Activated CD4-positive, alpha-beta T cell treated with anti-CD3 and anti-CD28 coated beads for 48 hours (primary cell): ENCODE data around the gene NPHP4.
"Not testable (repeated sequence)": the region's sequence is repeated elsewhere in the genome, so short reads cannot be mapped to it uniquely, and the experiment has no call there.

Experiments used
- DNase-seq: peaks from one replicate; pipeline ENCODE4 v3.0.0-alpha.2; 2020

Gene NPHP4

DNA sequence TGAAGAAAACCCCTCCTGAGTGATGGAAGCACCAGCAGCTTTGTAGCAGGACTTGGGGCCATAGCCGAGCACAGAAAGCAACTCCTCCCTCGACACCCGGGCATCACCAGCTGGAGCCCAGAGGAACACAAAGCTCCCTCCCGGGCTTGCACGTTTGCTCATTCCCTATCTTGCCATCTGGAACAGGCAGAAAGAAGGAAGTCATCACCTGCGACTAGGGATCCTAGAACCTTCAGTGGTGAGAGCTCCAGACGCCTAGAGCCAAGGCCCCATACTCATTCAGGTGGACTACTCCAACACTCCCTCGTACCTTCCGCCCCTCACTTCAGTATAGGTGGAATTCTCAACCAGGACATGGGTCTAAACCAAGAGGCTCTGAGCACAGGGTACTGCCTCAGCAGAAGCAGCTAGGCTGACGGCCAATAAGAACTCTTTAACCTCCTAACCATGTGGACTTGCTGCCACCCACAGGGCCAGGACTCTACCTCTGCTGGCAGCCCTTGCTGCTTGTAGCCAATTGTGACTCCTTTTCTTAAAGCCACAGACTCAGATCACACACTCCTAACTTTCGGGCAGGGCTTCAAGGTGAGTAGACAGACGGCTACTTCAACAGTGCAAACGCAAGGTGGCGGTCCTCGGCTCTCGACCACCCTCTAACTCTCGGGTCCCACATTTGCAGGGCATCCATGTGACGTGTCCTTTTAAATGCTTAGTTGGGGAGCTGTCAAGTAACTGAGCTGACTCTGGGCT, 65.4 kb downstream of the NPHP4 start:
- DNase-seq, result no peak

DNA sequence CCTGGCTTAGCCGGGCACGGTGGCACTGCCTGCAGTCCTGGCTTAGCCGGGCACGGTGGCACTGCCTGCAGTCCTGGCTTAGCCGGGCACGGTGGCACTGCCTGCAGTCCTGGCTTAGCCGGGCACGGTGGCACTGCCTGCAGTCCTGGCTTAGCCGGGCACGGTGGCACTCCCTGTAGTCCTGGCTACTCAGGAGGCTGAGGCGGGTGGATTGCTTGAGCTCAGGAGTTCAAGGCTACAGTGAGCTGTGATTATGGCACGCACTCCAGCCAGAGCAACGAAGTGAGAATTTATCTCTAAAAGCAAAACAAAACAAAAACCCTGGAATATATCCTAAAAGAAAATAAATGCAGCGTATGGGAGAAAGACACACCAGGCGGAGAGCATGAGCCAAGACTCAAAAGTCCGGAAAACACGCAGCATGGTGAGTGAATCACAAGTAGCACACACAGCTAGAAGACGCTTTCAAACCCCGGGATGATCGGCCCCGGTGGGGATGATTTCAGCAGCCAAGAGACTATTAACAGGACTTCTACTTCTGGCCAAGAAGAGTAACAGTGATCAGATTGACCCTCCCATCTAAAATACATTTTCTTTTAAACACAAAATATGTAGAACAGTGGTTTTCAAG, 69.4 kb downstream of the NPHP4 start:
- not testable (repeated sequence) for DNase-seq

DNA sequence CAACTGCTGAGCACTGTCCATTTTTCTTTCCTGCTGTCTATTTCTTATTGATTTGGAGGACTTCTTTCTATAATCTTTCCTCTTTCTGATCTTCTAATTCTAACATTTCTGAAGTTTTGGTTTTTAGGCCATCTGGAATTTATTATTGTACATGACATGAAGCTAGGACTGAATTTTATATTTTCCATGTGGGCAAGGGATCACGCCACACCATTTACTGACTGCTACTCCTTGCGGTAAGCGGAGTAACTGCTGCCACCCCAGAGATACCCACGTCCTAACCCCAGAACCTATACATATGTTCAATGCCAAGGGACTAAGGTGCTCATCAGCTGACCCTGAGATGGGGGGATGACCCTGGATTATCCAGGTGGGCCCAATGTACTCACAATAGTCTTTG, 70.6 kb downstream of the NPHP4 start:
- DNase-seq, result no peak

DNA sequence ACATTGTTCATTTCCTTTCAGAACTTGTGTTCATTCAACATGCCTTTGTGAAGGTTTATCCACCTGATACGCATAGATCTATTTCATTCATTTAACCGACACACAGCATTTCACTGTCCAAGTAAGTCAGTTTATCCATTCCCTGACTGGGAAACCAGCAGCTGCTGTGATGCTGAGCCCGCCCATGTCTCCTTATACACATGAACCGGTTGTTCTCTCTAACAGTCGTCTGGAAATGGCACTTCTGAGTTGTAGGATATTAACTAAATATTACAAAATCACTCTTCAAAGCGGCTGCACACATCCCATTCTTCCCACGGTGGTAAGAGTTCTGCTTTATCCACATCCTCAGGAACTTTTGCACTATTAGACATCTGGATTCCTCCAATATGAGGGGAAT, 71.1 kb downstream of the NPHP4 start:
- no peak for DNase-seq

DNA sequence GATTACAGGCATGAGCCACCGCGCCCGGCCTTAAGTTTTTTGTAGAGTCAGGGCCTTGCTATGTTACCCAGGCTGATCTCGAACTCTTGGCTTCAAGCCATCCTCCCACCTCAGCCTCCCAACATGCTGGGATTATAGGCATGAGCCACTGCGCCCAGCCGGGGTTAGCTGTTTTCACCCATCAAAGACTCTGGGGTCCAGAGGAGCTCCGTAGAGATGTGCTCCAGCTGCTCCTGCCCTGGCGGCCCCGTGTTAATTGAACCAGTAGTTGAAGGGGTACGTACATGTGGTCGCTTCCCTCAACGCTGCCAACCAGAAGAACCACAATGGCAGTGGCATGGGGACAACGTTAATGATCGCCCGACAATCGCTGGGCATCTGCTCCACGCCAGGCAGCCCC, 72.0 kb downstream of the NPHP4 start:
- DNase-seq, result no peak

DNA sequence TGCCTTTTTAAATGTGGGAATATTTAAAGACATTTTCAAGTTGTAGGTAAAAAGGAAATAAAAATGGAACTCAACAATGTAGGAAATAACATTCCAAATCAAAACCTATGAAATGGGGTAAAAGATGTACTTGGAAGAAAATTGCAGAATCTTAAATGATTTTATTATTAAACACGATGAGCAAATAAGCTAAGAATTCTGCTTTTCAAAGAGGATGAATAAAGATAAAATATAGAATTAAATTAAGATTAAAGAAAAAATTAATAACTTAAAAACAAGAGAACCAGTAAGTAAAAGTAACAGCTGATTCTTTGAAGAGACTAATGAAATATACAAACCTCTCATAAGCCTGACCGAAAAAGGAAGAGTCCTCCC, 74.0 kb downstream of the NPHP4 start:
- no peak for DNase-seq

DNA sequence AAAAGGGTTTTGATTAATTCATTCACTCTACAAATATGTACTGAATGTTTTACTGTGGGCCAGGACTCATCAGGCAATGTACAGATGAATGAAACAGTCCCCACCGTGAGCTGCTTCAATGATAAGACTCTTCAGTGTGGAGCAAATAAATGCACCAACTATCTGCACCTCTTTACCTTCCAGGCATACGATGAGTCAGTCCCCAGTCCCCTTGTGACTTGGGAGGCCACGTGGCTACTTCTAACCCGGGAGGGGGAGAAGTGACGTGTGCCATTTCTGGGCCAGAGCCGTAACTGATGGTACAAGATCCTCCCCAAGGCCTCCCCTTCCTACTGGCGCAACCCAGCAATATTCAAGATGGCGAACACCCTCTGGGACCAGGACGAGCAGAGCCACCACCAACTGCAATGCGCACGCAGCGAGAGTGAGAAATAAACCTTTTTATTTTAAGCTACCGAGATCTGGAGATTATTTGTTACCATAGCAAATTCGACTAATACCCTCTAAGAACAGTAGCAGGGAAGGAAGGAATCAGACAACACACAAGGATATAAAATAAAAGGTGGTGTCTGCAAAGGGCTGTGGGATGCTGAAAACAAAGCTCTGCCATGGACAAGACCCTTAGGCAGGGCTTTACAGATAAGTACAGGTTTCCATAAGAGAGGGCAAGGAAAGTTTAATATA, 74.5 kb downstream of the NPHP4 start:
- DNase-seq, result no peak

DNA sequence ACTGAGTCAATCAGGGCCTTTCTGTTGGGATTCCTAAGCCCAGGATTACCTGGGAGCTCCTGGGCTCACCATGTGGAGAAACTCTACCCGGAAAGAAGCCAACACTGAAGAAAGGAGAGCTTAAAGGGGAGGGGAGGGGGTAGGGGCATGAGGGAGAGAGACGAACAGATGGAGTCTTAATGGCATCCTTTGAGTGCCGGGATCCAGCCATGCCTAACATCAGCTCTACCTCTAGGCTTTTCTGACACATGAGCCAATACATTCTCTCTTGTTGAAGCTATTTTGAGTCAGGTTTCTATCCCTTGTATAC, 75.0 kb downstream of the NPHP4 start:
- DNase-seq, result no peak

DNA sequence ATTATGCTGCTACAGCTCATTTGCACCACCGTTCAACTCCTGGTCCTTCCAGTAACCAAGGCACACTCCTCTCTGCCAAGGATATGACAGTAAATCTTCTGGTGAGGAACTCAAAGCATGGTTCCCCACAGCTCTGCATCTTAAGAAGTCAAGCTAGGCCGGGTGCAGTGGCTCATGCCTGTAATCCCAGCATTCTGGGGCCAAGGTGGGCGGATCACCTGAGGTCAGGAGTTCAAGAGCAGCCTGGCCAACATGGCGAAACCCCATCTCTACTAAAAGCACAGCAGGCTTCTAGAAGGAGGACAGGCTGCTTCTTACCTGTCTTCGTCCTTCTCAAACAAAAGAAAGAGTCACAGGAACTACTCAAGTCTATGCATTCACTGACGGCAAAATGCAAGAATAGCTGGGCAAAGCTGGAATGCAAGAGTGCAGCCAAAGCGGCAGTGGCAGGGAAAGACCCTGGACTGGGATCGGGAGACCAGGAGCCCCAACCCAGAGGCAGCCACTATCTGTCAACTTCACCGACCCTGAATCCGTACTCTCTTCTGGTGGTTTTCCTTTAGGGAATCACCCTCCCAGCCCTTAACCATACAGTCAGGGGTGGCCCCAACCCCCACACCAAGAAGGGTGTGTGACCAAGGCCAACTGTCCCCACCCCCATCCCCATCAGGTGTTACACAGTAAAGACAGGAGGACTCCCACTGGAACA, 75.5 kb downstream of the NPHP4 start:
- DNase-seq, result no peak

DNA sequence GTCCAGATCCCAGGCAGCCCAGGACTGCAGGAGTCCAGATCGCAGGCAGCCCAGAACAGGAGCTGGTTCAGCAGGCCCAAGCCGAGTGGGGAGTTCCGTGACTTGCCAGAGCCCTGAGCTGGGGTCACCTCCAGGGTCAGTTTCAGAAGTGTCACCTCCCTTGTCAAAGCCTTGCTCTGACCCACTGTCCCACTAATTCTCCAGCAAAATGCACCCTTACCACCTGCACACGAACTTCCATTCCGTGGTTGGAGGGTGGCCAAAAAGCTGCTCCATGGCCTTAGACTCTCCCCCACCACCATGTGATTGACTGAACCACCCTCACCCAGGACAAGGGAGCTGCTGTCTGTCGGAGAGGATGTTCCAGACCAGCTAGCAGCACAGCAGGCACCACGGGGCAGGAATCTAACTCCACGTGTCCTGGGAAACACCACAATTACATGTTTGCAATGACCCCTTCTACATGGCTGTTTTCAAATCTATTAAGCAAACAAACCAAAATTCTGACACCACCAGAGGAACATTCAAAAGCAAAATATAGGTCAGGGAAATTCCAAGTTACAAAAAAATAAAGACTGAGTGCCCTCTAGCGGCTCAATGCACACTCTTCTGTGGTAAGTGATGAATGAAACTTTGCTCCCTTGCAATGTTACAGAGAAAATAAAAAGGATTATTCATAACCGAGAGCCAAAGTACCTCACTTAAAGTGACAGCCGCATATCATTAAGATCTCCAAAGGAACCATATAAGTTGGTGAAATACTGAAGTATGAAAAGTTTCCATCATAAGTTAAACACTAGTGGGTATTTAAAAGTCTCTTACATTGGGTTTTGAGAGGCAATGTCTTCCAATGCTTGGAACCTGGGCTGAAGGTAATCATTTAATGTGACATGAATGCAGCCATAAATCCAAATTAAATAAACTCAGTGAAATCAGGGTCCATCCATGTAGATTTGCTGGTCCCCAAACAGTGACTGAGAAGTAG, 76.3 kb downstream of the NPHP4 start:
- DNase-seq, result peak; percentile 48

DNA sequence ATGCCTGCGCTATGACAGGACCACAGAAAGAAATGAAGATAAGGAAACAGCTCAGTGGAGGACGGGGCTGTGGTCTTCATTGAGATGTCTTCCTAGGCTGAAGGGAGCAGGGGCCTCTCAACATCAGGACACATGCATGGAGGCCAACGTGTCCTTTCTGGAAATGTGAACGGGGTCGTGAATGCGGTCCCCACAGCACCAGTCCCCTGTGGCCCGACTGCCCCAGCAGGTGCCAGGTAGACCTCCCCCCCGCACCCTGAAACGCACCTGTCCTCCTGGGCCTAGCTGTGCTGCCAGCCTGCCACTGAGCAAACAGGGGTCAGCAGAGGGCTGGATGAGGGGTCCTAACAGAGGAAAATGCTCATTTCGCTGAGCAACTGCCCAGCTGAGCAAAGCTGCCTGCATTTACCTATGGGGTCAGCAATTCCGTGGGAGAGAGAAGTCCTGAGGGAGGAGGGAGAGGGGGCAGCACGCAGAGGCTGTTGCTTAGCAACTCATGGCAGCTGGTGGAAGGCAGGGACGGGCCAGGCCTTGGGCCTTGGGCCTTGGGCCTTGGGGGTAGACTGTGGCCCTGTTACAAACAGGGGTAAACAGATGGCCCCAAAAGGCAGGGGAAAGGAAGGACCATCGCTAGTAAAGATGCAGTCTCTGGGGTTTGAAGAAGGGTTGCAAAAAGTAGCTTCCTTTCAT, 77.4 kb downstream of the NPHP4 start:
- DNase-seq, result no peak

DNA sequence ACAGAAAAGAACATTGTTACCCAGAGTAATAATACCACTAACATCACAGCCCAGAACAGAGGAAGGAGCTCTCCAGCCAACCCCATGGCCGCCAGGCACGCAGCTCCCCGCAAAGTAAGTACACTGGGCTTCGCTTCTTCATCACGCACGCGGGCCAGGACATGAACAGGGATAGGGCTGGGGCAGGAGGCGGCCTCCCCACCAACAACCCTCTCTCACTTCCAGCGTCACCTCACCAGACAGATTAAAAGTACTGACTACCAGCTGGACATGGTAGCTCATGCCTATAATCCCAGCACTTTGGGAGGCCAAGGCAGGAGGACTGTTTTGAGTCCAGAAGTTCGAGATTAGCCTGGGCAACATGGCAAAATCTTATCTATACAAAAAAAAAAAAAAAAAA, 78.3 kb downstream of the NPHP4 start:
- no peak for DNase-seq

DNA sequence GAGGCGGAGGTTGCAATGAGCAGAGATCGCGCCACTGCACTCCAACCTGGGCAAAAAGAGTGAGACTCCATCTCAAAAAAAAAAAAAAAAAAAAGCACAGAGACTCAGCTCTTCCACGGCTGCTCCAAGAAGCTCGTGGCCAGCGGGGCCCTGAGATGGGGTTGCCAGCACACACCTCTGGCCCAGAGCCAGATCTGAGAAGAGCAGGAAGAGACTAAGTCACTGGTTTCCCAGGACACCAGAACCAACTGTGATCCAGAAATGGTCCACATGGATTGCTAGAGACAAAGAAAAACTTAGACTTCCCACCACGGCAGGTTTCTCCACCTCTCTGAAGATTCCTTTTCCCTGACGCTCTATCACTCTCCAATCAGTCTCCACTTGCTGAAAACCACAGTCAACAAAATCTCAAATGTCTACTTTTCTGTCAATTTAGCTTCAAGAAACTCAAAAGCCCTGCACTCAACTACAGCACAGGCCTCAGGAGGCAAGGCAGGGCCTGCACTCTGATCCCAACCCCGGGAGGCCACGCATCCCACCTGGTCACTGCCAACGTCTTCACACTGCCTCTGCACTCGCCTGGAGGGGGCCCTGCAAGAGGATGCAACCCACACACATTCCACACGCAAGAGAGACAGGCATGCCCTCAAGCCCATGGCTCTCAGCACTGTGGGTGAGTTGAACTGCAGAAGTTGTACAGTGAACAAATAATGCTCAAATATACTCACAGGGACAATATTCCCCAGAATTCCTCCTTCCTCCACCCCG, 79.0 kb downstream of the NPHP4 start:
- DNase-seq, result no peak

DNA sequence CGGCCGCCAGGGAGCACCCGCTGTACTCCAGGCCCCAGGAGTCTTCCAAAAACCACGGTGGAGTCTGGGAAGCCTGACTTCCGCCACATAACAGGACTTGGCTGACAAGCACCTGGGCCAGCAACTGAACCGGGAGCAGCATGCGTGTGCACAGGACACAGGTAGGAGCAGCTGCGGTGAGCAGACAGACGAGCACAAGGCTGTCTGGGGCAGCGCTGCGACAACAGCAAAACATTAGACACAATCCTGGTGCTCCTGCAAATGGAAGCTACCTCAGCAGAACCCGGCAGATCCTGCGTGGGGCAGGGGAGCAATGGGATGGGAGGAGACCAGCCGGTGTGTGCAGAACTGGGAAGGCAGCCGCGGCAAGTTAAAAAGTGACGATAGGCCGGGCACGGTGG, 80.4 kb downstream of the NPHP4 start:
- DNase-seq, result no peak

DNA sequence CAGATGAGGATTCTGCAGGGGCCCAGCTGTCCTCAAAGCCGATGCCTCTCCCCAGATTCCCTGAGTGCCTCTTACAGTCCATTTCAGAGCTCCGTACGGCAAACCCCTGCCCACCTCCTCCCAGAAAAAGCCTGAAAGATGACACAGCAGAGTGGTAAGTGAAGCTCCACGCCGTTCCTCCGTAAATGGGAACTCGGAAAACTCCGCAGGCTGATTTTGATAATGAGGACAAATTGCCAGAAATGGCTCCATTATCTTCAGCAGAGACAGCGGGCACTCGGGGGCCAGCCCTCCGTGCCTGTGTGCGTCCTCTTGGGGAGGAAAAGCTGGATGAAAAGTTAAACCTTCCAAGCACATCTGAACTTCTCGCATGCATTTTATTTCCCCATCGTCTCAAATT, 81.1 kb downstream of the NPHP4 start:
- no peak for DNase-seq

DNA sequence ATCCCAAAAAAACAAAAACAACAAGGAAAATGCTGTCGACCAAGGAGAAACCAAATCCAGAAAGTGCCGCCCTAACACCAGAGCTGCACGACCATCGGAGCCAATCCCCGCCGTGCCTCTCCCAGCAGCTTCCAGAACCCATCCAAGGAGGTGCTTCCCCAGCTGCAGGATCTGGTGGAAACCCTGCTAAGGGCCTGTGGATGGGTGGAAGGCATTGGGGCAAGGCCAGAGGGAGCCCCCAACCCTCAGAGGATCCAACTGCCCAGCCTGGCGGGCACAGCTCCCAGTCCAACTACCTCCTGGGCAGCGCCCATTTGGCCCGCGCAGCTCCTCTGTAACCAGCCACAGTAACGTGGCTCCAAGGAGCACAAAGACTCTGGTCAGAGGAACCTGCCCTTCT, 81.6 kb downstream of the NPHP4 start:
- no peak for DNase-seq

DNA sequence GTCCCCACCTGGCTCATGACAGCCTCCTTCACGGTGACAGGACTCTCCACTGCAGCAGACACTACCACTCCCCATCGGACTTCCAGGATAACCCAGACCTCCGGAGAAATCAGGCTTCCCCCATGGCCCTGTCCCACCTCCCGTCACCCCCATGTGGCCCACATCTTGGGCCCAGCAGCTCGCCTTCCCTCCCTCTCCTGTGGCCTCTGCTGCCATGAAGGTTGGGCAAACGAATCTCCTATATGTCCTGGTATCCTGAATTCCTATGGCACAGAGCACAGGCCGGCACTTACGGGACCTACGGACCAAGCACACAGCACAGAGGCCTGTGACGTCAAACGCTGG, 82.0 kb downstream of the NPHP4 start:
- DNase-seq, result no peak

DNA sequence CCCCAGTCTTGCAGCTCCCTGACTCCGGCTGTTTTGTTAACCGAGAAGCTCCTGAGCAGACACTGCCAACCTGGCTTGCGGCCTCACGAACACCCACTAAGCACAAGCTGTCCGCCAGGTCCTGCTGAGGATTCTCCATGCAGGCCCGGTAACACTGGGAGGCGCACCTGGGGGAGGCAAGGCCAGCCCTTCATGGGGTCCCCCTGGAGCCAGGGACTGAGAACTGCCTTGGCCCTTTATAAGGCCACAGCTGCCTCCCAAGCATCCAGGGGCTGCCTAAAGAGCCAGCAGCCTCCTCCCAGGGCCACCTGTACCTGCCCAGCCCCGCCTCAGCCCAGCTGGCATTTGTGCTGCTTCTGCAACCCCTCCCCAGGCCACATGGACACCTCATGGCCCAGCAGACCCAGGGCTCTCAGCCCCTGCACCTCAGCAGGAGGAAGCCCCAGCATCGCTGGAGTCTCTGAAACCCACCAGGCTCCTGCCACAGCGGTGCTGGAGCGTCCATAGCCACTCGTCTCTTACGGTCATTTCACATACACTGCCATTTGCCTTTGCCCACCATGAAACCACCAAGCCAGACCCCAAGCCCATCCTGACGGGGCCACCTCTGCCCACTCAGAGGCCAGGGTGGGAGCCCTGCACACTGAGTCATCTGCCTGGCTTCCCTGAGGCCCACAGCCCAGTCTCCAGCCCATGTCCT, 82.5 kb downstream of the NPHP4 start:
- no peak for DNase-seq

DNA sequence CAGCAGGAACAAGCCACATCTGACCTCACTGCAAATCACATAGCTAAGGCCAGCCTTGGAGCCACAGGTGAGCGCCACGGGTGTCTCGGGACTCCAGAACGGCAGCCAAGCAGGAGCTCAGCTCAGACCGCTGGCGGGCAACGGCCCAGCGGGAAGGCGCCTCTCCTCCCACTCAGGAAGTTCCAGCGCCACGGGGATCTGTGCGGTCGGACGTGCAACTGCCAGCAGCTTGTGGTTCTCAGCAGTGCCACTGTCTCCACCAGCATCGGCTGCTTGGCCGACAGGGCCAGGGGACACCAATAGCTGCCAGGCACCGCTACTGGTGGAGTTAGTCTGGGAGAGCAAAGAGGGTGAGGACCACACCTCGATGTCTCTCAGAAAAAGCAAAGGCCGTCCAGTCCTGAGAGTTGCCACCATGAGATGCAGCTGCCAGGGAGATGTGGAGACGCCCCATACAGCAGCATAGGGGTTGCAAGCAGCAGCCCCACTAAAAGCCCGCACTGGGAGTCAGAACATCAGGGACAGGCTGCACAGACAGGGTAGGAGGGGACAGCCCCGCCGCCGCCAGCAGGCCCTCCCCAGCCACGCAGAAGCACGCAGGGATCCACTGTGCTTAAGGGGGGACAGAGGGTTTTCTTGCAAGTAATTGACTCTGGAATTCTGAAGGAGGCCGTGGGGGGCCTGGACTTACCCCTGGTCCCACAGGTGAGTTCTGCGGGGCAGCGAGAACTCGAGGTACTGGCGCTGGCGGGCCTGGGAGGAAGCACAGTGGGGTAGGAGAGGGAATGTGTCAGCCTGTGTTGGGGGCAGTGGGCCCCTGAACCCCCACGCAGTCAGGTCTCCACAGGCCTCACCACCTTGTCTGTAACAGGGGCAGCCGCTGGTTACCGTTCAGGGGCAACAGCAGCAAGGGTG, 83.5 kb downstream of the NPHP4 start:
- DNase-seq, result no peak

DNA sequence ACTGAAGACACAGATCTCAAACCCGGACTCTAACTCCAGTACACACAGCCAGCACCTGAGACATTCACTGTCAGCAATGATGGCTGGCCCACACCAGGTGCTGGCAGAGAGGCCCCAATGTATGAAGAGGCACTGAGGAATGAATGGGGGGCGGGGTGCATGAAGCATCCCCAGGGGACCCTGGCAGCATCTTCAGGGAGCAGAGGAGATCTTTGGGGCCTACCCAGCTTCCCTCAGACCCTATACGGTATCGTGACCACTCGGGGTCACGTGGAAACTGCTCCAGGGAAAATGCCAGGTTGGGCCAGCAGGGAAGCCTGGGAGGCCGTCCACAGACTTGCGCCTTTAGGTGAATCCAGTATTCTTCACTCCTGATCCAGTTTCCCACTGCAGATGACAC, 84.3 kb downstream of the NPHP4 start:
- DNase-seq, result no peak
